WTC11 (cell line): ENCODE measurements around the gene BLNK. TPM values are rescaled to one million over a fixed set of nuclear protein-coding genes. Genes with fewer than 3 reads are reported as not detected.

Experiments used
- ATAC-seq: fragments of 200-7000 bp; cut with Tn5 transposase; 2 replicates; pipeline ENCODE4 v1.10.0; 2021; ENCODE audit warnings: mild to moderate bottlenecking, moderate library complexity
- CTCF ChIA-PET: fragments of 300-600 bp; sonication (Branson Sonifier 250); formaldehyde crosslinking; loops from one replicate; lab custom pipeline; 2021; ENCODE audit warnings: antibody characterized with exemption; lab: Charles Lee
- POLR2A ChIA-PET: fragments of 350-600 bp; sonication (Branson Sonifier 250); formaldehyde crosslinking; loops from one replicate; lab custom pipeline; 2021; ENCODE audit warnings: antibody characterized with exemption; lab: Charles Lee
- DNase-seq: peaks from one replicate; pipeline ENCODE4 v3.0.0; 2021; ENCODE audit warnings: low spot score
- H3K27ac Mint-ChIP-seq: 2 replicates; pipeline ENCODE4 v1.8.0; 2021; ENCODE audit warnings: mixed read lengths
- H3K27me3 Mint-ChIP-seq: 2 replicates; pipeline ENCODE4 v1.8.0; 2021; ENCODE audit warnings: low read depth, mild to moderate bottlenecking, moderate library complexity, mixed read lengths
- H3K36me3 Mint-ChIP-seq: 2 replicates; pipeline ENCODE4 v1.8.0; 2021; ENCODE audit warnings: mixed read lengths
- H3K4me1 Mint-ChIP-seq: 2 replicates; pipeline ENCODE4 v1.8.0; 2022; ENCODE audit warnings: mixed read lengths
- H3K4me3 Mint-ChIP-seq: 2 replicates; pipeline ENCODE4 v1.8.0; 2021; ENCODE audit warnings: mild to moderate bottlenecking, moderate library complexity, mixed read lengths
- H3K9me3 Mint-ChIP-seq: 2 replicates; pipeline ENCODE4 v1.8.0; 2021; ENCODE audit warnings: mixed read lengths
- ESRRA ChIP-seq: sonication (generic); formaldehyde crosslinking; IDR thresholded peaks from 2 replicates; pipeline ENCODE4 v1.8.1; 2022; ENCODE audit warnings: mild to moderate bottlenecking, missing genetic modification reagents, borderline replicate concordance
- FOXJ3 ChIP-seq: sonication (generic); formaldehyde crosslinking; IDR thresholded peaks from 2 replicates; pipeline ENCODE4 v1.9.0; 2021; ENCODE audit warnings: missing genetic modification reagents, mild to moderate bottlenecking, borderline replicate concordance
- GRHL2 ChIP-seq: fragments of 250-450 bp; sonication (Bioruptor Pico); IDR thresholded peaks from 2 replicates; pipeline ENCODE4 v1.8.0; 2022; ENCODE audit warnings: mild to moderate bottlenecking, moderate library complexity; ENCODE audit not compliant: insufficient replicate concordance, severe bottlenecking
- IRF2 ChIP-seq: sonication (generic); formaldehyde crosslinking; IDR thresholded peaks from 2 replicates; pipeline ENCODE4 v1.8.0; 2022; ENCODE audit warnings: low read depth, missing genetic modification reagents, borderline replicate concordance
- JAZF1 ChIP-seq: fragments of 250-450 bp; sonication (Bioruptor Pico); IDR thresholded peaks from 2 replicates; pipeline ENCODE4 v1.9.0; 2021; ENCODE audit warnings: moderate library complexity, mild to moderate bottlenecking, inconsistent platforms
- NR1H2 ChIP-seq: sonication (generic); formaldehyde crosslinking; IDR thresholded peaks from 2 replicates; pipeline ENCODE4 v1.9.0; 2021; ENCODE audit warnings: mild to moderate bottlenecking, moderate library complexity, missing genetic modification reagents
- NR3C1 ChIP-seq: sonication (generic); formaldehyde crosslinking; conservative IDR thresholded peaks from 2 replicates; pipeline ENCODE4 v1.8.1; 2023; ENCODE audit warnings: low read depth, mild to moderate bottlenecking, missing genetic modification reagents
- SOX15 ChIP-seq: fragments of 250-450 bp; sonication (Bioruptor Pico); IDR thresholded peaks from 2 replicates; pipeline ENCODE4 v1.9.0; 2021; ENCODE audit warnings: mild to moderate bottlenecking
- TEAD1 ChIP-seq: sonication (generic); formaldehyde crosslinking; IDR thresholded peaks from 2 replicates; pipeline ENCODE4 v1.8.0; 2022; ENCODE audit warnings: mild to moderate bottlenecking, missing genetic modification reagents
- TP53 ChIP-seq: sonication (generic); formaldehyde crosslinking; IDR thresholded peaks from 2 replicates; pipeline ENCODE4 v1.8.1; 2023; ENCODE audit warnings: mild to moderate bottlenecking, missing genetic modification reagents
- ZNF396 ChIP-seq: fragments of 250-450 bp; sonication (Bioruptor Pico); IDR thresholded peaks from 2 replicates; pipeline ENCODE4 v1.8.0; 2021; ENCODE audit warnings: mild to moderate bottlenecking, moderate library complexity, borderline replicate concordance
- total RNA-seq: library from RNA; stranded (reverse); gene quantifications from 3 replicates; pipeline ENCODE4 v1.2.3, GENCODE V29; 2021
- TF ChIP-seq, protein P1 (sequence below): fragments of 250-450 bp; sonication (Bioruptor Pico); IDR thresholded peaks from 2 replicates; pipeline ENCODE4 v1.9.0; 2021; ENCODE audit warnings: mild to moderate bottlenecking, borderline replicate concordance
- TF ChIP-seq, protein P2 (sequence below): sonication (generic); formaldehyde crosslinking; IDR thresholded peaks from 2 replicates; pipeline ENCODE4 v1.8.1; 2022; ENCODE audit warnings: low read depth, missing genetic modification reagents, borderline replicate concordance
- TF ChIP-seq, protein P3 (sequence below): sonication (generic); formaldehyde crosslinking; IDR thresholded peaks from 2 replicates; pipeline ENCODE4 v1.8.0; 2023; ENCODE audit warnings: missing genetic modification reagents, mild to moderate bottlenecking, borderline replicate concordance
- TF ChIP-seq, protein P4 (sequence below): fragments of 200-600 bp; IDR thresholded peaks from 2 replicates; pipeline ENCODE4 v1.8.0; 2022; ENCODE audit warnings: antibody characterized with exemption
- TF ChIP-seq, protein P5 (sequence below): sonication (generic); formaldehyde crosslinking; IDR thresholded peaks from 2 replicates; pipeline ENCODE4 v1.8.1; 2023; ENCODE audit warnings: mild to moderate bottlenecking, missing genetic modification reagents
- TF ChIP-seq, protein P6 (sequence below): sonication (generic); formaldehyde crosslinking; conservative IDR thresholded peaks from 2 replicates; pipeline ENCODE4 v1.8.1; 2022; ENCODE audit warnings: mild to moderate bottlenecking, missing genetic modification reagents

Gene BLNK
- total RNA-seq, 1 experiment from 2014 or later = not detected

DNA sequence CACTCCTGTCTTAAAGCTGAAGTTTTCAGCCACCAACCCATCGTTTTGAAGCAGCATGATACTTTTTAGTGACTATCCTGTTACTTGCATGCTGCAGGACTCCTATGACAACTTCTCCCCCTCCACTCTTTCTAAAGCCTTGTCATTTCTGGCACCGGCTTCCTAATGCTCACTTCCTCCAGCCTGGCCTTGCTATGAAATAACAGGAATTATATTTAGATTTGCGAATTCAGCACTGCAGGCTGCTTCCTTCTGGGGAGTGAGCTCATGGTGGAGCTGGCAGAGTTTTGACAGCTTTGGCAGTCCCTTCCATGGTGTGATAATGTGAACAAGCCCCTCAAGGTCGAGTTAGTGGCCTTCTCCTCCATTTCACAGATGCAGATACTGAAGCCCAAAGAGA, 13.4 kb downstream of the BLNK start:
- ChIA-PET POLR2A (no interaction called here), CTCF (interaction anchor here (1.6 to 2.0 kb wide), 2 partner anchors 28 to 117 kb away, joined by 7 to 9 read pairs; no protein-coding TSS in a partner anchor)
- Mint-ChIP-seq H3K27ac (no peak overlapping the region), H3K36me3 (no peaks in the 10 kb centered on the region), H3K4me3 (no peak overlapping the region), H3K9me3 (no peaks in the 10 kb centered on the region), H3K4me1 (peaks cover 17% of the 10 kb centered on the region), H3K27me3 (no peaks in the 10 kb centered on the region)
- no peak for TF ChIP-seq TP53 (CRISPR knock-in tag)
- no peak for TF ChIP-seq SOX15
- no peak for TF ChIP-seq GRHL2 (CRISPR knock-in tag)
- no peak for TF ChIP-seq ESRRA (CRISPR knock-in tag)
- TF ChIP-seq, protein P1, sequence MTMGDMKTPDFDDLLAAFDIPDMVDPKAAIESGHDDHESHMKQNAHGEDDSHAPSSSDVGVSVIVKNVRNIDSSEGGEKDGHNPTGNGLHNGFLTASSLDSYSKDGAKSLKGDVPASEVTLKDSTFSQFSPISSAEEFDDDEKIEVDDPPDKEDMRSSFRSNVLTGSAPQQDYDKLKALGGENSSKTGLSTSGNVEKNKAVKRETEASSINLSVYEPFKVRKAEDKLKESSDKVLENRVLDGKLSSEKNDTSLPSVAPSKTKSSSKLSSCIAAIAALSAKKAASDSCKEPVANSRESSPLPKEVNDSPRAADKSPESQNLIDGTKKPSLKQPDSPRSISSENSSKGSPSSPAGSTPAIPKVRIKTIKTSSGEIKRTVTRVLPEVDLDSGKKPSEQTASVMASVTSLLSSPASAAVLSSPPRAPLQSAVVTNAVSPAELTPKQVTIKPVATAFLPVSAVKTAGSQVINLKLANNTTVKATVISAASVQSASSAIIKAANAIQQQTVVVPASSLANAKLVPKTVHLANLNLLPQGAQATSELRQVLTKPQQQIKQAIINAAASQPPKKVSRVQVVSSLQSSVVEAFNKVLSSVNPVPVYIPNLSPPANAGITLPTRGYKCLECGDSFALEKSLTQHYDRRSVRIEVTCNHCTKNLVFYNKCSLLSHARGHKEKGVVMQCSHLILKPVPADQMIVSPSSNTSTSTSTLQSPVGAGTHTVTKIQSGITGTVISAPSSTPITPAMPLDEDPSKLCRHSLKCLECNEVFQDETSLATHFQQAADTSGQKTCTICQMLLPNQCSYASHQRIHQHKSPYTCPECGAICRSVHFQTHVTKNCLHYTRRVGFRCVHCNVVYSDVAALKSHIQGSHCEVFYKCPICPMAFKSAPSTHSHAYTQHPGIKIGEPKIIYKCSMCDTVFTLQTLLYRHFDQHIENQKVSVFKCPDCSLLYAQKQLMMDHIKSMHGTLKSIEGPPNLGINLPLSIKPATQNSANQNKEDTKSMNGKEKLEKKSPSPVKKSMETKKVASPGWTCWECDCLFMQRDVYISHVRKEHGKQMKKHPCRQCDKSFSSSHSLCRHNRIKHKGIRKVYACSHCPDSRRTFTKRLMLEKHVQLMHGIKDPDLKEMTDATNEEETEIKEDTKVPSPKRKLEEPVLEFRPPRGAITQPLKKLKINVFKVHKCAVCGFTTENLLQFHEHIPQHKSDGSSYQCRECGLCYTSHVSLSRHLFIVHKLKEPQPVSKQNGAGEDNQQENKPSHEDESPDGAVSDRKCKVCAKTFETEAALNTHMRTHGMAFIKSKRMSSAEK (CRISPR knock-in tag) = no peak
- DNase-seq (no peak), ATAC-seq (no peak)

DNA sequence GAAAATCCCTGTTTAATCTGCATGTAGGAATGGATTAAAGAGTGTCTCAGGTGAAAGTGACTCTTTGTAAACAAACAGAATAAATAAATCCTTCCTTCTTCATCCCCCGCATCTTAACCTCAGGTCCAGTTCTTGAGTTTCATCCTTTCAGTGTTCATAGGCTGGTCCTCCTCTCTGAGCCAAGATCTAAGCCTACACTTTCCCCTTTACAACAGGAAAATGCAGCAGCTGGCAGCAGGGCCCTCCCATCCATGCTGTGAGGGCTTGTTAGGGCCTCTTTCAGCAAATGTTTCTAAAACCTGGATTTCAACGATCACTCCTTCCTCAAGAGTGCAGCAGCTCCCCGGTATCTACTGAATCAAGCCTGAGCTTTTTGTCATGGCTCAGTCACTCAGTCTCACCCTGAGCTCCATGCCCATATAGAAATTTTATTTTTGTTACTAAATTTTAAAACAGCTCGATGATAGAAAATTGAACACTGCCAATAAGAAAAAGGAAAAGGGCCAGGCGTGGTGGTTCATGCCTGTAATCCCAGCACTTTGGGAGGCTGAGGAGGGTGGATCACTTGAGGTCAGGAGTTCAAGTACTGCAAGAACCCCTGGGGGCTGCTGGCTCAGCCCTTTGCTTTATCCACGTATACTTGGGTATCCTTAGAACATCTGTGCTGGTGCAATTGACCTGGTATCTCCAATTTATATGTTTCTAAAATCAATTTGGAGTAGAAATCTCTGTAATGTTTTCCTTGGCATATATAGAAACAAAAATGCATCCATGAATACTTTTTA, 15.6 kb downstream of the BLNK start:
- no peaks in the 10 kb centered on the region for H3K9me3 Mint-ChIP-seq
- H3K4me3 Mint-ChIP-seq = no peak overlapping the region; the same call in 1 of the 2 replicates
- H3K36me3 Mint-ChIP-seq = no peaks in the 10 kb centered on the region
- H3K27me3 Mint-ChIP-seq = no peaks in the 10 kb centered on the region
- DNase-seq = no peak
- H3K27ac Mint-ChIP-seq = 0 out of 2 replicates have a peak overlapping the region, but pooled peaks have one; percentile 36
- peaks cover 20% of the 10 kb centered on the region for H3K4me1 Mint-ChIP-seq
- ATAC-seq = peak; percentile 72
- CTCF ChIA-PET = interaction anchor here (0.8 to 1.7 kb wide), 3 partner anchors 26 to 239 kb away, joined by 3 to 12 read pairs (median 3); no protein-coding TSS in a partner anchor
- POLR2A ChIA-PET = interaction anchor here (0.9 kb wide), 1 partner anchor 54 kb away, joined by 3 read pairs; no protein-coding TSS in a partner anchor
- TF ChIP-seq ZNF396 (CRISPR knock-in tag) = no peak
- TF ChIP-seq IRF2 (CRISPR knock-in tag) = no peak
- no peak for TF ChIP-seq FOXJ3 (CRISPR knock-in tag)
- TF ChIP-seq, protein P2, sequence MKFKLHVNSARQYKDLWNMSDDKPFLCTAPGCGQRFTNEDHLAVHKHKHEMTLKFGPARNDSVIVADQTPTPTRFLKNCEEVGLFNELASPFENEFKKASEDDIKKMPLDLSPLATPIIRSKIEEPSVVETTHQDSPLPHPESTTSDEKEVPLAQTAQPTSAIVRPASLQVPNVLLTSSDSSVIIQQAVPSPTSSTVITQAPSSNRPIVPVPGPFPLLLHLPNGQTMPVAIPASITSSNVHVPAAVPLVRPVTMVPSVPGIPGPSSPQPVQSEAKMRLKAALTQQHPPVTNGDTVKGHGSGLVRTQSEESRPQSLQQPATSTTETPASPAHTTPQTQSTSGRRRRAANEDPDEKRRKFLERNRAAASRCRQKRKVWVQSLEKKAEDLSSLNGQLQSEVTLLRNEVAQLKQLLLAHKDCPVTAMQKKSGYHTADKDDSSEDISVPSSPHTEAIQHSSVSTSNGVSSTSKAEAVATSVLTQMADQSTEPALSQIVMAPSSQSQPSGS = no peak
- no peak for TF ChIP-seq SOX15
- no peak for TF ChIP-seq JAZF1 (CRISPR knock-in tag)
- TF ChIP-seq, protein P3, sequence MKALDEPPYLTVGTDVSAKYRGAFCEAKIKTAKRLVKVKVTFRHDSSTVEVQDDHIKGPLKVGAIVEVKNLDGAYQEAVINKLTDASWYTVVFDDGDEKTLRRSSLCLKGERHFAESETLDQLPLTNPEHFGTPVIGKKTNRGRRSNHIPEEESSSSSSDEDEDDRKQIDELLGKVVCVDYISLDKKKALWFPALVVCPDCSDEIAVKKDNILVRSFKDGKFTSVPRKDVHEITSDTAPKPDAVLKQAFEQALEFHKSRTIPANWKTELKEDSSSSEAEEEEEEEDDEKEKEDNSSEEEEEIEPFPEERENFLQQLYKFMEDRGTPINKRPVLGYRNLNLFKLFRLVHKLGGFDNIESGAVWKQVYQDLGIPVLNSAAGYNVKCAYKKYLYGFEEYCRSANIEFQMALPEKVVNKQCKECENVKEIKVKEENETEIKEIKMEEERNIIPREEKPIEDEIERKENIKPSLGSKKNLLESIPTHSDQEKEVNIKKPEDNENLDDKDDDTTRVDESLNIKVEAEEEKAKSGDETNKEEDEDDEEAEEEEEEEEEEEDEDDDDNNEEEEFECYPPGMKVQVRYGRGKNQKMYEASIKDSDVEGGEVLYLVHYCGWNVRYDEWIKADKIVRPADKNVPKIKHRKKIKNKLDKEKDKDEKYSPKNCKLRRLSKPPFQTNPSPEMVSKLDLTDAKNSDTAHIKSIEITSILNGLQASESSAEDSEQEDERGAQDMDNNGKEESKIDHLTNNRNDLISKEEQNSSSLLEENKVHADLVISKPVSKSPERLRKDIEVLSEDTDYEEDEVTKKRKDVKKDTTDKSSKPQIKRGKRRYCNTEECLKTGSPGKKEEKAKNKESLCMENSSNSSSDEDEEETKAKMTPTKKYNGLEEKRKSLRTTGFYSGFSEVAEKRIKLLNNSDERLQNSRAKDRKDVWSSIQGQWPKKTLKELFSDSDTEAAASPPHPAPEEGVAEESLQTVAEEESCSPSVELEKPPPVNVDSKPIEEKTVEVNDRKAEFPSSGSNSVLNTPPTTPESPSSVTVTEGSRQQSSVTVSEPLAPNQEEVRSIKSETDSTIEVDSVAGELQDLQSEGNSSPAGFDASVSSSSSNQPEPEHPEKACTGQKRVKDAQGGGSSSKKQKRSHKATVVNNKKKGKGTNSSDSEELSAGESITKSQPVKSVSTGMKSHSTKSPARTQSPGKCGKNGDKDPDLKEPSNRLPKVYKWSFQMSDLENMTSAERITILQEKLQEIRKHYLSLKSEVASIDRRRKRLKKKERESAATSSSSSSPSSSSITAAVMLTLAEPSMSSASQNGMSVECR (CRISPR knock-in tag) = no peak
- TF ChIP-seq, protein P4, sequence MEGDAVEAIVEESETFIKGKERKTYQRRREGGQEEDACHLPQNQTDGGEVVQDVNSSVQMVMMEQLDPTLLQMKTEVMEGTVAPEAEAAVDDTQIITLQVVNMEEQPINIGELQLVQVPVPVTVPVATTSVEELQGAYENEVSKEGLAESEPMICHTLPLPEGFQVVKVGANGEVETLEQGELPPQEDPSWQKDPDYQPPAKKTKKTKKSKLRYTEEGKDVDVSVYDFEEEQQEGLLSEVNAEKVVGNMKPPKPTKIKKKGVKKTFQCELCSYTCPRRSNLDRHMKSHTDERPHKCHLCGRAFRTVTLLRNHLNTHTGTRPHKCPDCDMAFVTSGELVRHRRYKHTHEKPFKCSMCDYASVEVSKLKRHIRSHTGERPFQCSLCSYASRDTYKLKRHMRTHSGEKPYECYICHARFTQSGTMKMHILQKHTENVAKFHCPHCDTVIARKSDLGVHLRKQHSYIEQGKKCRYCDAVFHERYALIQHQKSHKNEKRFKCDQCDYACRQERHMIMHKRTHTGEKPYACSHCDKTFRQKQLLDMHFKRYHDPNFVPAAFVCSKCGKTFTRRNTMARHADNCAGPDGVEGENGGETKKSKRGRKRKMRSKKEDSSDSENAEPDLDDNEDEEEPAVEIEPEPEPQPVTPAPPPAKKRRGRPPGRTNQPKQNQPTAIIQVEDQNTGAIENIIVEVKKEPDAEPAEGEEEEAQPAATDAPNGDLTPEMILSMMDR = no peak
- TF ChIP-seq, protein P5, sequence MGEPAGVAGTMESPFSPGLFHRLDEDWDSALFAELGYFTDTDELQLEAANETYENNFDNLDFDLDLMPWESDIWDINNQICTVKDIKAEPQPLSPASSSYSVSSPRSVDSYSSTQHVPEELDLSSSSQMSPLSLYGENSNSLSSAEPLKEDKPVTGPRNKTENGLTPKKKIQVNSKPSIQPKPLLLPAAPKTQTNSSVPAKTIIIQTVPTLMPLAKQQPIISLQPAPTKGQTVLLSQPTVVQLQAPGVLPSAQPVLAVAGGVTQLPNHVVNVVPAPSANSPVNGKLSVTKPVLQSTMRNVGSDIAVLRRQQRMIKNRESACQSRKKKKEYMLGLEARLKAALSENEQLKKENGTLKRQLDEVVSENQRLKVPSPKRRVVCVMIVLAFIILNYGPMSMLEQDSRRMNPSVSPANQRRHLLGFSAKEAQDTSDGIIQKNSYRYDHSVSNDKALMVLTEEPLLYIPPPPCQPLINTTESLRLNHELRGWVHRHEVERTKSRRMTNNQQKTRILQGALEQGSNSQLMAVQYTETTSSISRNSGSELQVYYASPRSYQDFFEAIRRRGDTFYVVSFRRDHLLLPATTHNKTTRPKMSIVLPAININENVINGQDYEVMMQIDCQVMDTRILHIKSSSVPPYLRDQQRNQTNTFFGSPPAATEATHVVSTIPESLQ = no peak
- no peak for TF ChIP-seq NR3C1 (CRISPR knock-in tag)
- TF ChIP-seq TEAD1 = no peak
- TF ChIP-seq, protein P6, sequence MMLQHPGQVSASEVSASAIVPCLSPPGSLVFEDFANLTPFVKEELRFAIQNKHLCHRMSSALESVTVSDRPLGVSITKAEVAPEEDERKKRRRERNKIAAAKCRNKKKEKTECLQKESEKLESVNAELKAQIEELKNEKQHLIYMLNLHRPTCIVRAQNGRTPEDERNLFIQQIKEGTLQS = no peak
- TF ChIP-seq NR1H2 = no peak
